ENCODE data around the gene FREM2.

GRCh38 chr13:38866649-38867048 is 179.8 kb downstream of the FREM2 start:
- TF ChIP-seq CTCF (IDR thresholded peaks at IDR 0.05; ENCODE audit: low read length) (no peak), EZH2 (optimal IDR thresholded peaks at IDR 0.05; ENCODE audit: low read depth, low read length) (no peak), EZH2phosphoT487 (IDR thresholded peaks at IDR 0.05; ENCODE audit: low read length) (no peak)

Measured in MM.1S (cell line).